Spleen (tissue), 11 donors: ENCODE results near the gene ZMYND8. TPM values are rescaled to one million over a fixed set of nuclear protein-coding genes. Genes with fewer than 3 reads are reported as not detected.
A peak's percentile ranks its signal among the peaks of the same experiment; 100 is the strongest.
"Not testable (repeated sequence)": the region's sequence is repeated elsewhere in the genome, so short reads cannot be mapped to it uniquely, and the experiment has no call there.

Experiments used
- DNase-seq: peaks from one replicate; pipeline ENCODE4 v3.0.0-alpha.2; 2020
- H3K27ac ChIP-seq, 8 donors: fragments of 200-600 bp; sonication (generic) in 7 of 8; 1 replicate in 4 of 8; 2 replicates in 4 of 8; pipeline versions ENCODE4 v1.5.0 to v1.8.0; 2016 to 2021; ENCODE audit warnings: inconsistent platforms in 4 of 8, mild to moderate bottlenecking in 4 of 8, moderate library complexity in 1 of 8
- H3K27me3 ChIP-seq, 7 donors: fragments of 200-600 bp; sonication (generic) in 6 of 7; replicated peaks in 1 of 7; 1 replicate in 4 of 7; 2 replicates in 3 of 7; pipeline versions ENCODE4 v1.5.0 to v1.8.0; 2016 to 2021; ENCODE audit warnings: inconsistent platforms in 3 of 7, mild to moderate bottlenecking in 1 of 7
- H3K36me3 ChIP-seq, 6 donors: fragments of 200-600 bp; sonication (generic) in 5 of 6; 1 replicate in 4 of 6; 2 replicates in 2 of 6; pipeline versions ENCODE4 v1.5.0 to v1.8.0; 2016 to 2021; ENCODE audit warnings: inconsistent platforms in 2 of 6
- H3K4me1 ChIP-seq, 6 donors: fragments of 200-600 bp; sonication (generic) in 5 of 6; 1 replicate in 3 of 6; 2 replicates in 3 of 6; pipeline versions ENCODE4 v1.5.0 to v1.8.0; 2016 to 2021; ENCODE audit warnings: inconsistent platforms in 3 of 6
- H3K4me3 ChIP-seq, 8 donors: fragments of 200-600 bp; sonication (generic) in 7 of 8; 1 replicate in 4 of 8; 2 replicates in 4 of 8; pipeline versions ENCODE4 v1.5.0 to v1.8.0; 2016 to 2021; ENCODE audit warnings: inconsistent platforms in 4 of 8, mild to moderate bottlenecking in 4 of 8, moderate library complexity in 2 of 8
- H3K9me3 ChIP-seq, 8 donors: fragments of 200-600 bp; sonication (generic) in 7 of 8; 1 replicate in 4 of 8; 2 replicates in 4 of 8; pipeline versions ENCODE4 v1.5.0 to v1.8.0; 2016 to 2021; ENCODE audit warnings: inconsistent platforms in 4 of 8
- POLR2A ChIP-seq, 3 donors: fragments of 450-650 bp; IDR thresholded peaks; one replicate each; pipeline ENCODE4 v1.5.1; 2017; ENCODE audit warnings: antibody characterized with exemption in 3 of 3, mild to moderate bottlenecking in 1 of 3
- POLR2AphosphoS5 ChIP-seq, 3 donors: sonication (generic); formaldehyde crosslinking; IDR thresholded peaks; one replicate each; pipeline ENCODE4 v1.5.1; 2017; ENCODE audit warnings: antibody characterized with exemption in 3 of 3
- WGBS, 5 donors: extraction: QIAGEN DNeasy Blood & Tissue Kit in 3 of 5; methylation state at CpG; one replicate each; pipeline versions ENCODE4 v1.1.5 to v1.1.7; 2013 to 2018; 5-methylcytosine and 5-hydroxymethylcytosine counted together
- intact Hi-C: fragments of 100-400 bp; cut with DNase I; formaldehyde crosslinking; loops from one replicate; pipeline ENCODE4 v1.15.0; 2023; ENCODE audit warnings: low total_unique reads
- polyA plus RNA-seq, 3 donors: library from polyadenylated mRNA; stranded (reverse); fragments of 200-250 nt; gene quantifications; one replicate each; pipeline ENCODE4 v1.2.1, GENCODE V29; 2013
- total RNA-seq, 7 donors: library from RNA; depleted of rRNA in 3 of 7; stranded (reverse); fragments of >200 nt in 3 of 7; fragmentation: NEBNext Ultra II Directional in 4 of 7; extraction: Animal tissue kit (Norgen Biotek cat#: 25700) in 4 of 7; gene quantifications; one replicate each; pipeline versions ENCODE4 v1.1.0 to v1.2.1, GENCODE V29; 2016 to 2021
- TF ChIP-seq, protein P1 (sequence below), 11 experiments: fragments of 200-600 bp in 7 of 11; fragments of 450-650 bp in 4 of 11; sonication (generic) in 4 of 11; IDR thresholded peaks in 8 of 11; conservative IDR thresholded peaks in 3 of 11; 1 replicate in 7 of 11; 2 replicates in 4 of 11; pipeline versions ENCODE4 v1.4.0 to v1.8.0; 2016 to 2021; ENCODE audit warnings: antibody characterized with exemption in 11 of 11, inconsistent platforms in 4 of 11, mild to moderate bottlenecking in 1 of 11
- donor health status: healthy with polysubstance abuse.
- donor health status: DM: no; HTN: no; CAD: no; lungs with moderate emphysema.
- donor health status: DM: no; HTN: no; CAD: no.
- donor health status: Bipolar disorder and iron deficiency.
- donor health status: healthy.
- donor health status: DM: no; HTN: no; CAD: no.
- donor health status: DM: yes; HTN: yes; CAD: no.

Gene ZMYND8
- total and polyA plus RNA-seq, 10 donors = 12.5 to 64.0 (median 46.8) TPM

- DNase-seq = peak; percentile 33
- intact Hi-C loops = no loop called here
- Histone ChIP-seq H3K4me3 (no peak overlapping the region), H3K36me3 (peaks cover 0 to 79% (median 70%) of the 10 kb centered on the region in 6 donors), H3K9me3 (no peaks in the 10 kb centered on the region), H3K27me3 (no peaks in the 10 kb centered on the region), H3K4me1 (peaks cover 0 to 23% (median 4%) of the 10 kb centered on the region in 6 donors), H3K27ac (no peak overlapping the region)
- TF ChIP-seq, protein P1, sequence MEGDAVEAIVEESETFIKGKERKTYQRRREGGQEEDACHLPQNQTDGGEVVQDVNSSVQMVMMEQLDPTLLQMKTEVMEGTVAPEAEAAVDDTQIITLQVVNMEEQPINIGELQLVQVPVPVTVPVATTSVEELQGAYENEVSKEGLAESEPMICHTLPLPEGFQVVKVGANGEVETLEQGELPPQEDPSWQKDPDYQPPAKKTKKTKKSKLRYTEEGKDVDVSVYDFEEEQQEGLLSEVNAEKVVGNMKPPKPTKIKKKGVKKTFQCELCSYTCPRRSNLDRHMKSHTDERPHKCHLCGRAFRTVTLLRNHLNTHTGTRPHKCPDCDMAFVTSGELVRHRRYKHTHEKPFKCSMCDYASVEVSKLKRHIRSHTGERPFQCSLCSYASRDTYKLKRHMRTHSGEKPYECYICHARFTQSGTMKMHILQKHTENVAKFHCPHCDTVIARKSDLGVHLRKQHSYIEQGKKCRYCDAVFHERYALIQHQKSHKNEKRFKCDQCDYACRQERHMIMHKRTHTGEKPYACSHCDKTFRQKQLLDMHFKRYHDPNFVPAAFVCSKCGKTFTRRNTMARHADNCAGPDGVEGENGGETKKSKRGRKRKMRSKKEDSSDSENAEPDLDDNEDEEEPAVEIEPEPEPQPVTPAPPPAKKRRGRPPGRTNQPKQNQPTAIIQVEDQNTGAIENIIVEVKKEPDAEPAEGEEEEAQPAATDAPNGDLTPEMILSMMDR (IDR thresholded peaks at IDR 0.05 in 8 of 11, conservative IDR thresholded peaks at IDR 0.05 in 3 of 11) = no peak
- TF ChIP-seq POLR2A (IDR thresholded peaks at IDR 0.05) (no peak), POLR2AphosphoS5 (IDR thresholded peaks at IDR 0.05) (no peak)
- WGBS, 5 donors = 95 to 97% (median 95%) methylated on average over 17 of the region's 17 CpGs
Measured at GRCh38 chr20:47209982-47210381, 146.5 kb downstream of the ZMYND8 start.

DNA sequence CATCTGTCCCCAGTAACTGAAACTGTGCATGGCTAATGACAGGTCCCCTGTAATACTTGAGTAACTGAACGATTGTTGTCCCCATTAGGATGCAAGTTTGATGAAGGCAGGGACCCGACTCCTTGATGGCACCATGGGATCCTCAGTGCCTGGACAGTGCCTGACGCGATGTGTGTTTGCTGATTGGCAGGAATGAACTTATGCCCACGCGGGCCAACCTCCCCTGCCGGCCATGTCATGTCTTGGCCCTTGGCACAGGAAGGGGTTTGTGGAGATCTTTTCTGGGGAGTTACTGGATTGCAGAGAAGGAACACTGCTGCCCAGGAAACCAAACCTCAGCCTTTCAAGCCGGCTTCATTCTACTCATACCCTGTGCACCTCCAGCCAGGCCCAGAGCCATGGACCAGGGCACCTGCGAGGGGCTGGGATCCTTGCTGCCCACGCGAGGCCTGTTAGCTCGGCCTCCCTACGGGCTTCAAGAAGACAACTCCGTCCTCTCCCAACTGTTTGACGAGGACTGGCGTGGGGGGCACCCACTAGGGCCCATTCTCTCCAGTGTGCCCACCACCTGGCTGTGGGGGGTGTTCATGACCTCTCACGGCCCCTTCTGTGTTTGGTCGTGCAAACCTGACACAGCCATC, 147.8 kb downstream of the ZMYND8 start:
- Histone ChIP-seq H3K36me3 (peaks cover 0 to 66% (median 56%) of the 10 kb centered on the region in 6 donors), H3K27me3 (no peaks in the 10 kb centered on the region), H3K27ac (no peak overlapping the region), H3K4me1 (peaks cover 0 to 23% (median 4%) of the 10 kb centered on the region in 6 donors), H3K9me3 (no peaks in the 10 kb centered on the region), H3K4me3 (no peak overlapping the region)
- intact Hi-C loops = no loop called here
- peak; percentile 47 for DNase-seq
- TF ChIP-seq, protein P1 (IDR thresholded peaks at IDR 0.05 in 8 of 11, conservative IDR thresholded peaks at IDR 0.05 in 3 of 11) = no peak
- TF ChIP-seq POLR2A (IDR thresholded peaks at IDR 0.05) = no peak
- TF ChIP-seq POLR2AphosphoS5 (IDR thresholded peaks at IDR 0.05) = peak in 2 of 3 donors; percentile 22 to 56
- 93 to 94% (median 94%) methylated on average over 17 to 18 of the region's 18 CpGs for WGBS, 5 donors

- no peak overlapping the region for H3K4me3 ChIP-seq
- intact Hi-C loops = no loop called here
- 74 to 87% (median 81%) methylated on average over 6 to 9 of the region's 9 CpGs for WGBS, 5 donors
- H3K4me1 ChIP-seq = peaks cover 0 to 23% (median 4%) of the 10 kb centered on the region in 6 donors
- peaks cover 0 to 50% (median 42%) of the 10 kb centered on the region in 6 donors for H3K36me3 ChIP-seq
- TF ChIP-seq, protein P1 (IDR thresholded peaks at IDR 0.05 in 8 of 11, conservative IDR thresholded peaks at IDR 0.05 in 3 of 11) = no peak
- TF ChIP-seq POLR2A (IDR thresholded peaks at IDR 0.05) (no peak), POLR2AphosphoS5 (IDR thresholded peaks at IDR 0.05) (no peak)
- DNase-seq = peak; percentile 43
- peak overlapping the region in 1 of 8 donors; percentile 14 for H3K27ac ChIP-seq
- H3K27me3 ChIP-seq = no peaks in the 10 kb centered on the region
- H3K9me3 ChIP-seq = no peaks in the 10 kb centered on the region
Measured at GRCh38 chr20:47206962-47207641, 149.4 kb downstream of the ZMYND8 start.

DNA sequence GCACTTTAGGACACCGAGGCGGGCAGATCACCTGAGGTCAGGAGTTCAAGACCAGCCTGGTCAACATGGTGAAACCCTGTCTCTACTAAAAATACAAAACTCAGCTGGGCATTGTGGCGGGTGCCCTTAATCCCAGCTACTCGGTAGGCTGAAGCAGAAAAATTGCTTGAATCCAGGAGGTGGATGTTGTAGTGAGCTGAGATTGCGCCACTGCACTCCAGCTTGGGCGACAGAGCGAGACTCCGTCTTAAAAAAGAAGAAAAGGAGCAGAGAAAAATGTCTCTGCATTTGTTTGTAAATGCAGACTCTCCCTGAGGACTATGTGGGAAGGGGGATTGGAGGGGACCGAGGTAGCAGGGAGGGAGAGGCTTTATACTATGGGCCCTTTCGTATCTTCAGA, 149.9 kb downstream of the ZMYND8 start:
- 84 to 93% (median 88%) methylated on average over 10 of the region's 10 CpGs for WGBS, 5 donors

More for the DNA sequence above, 149.9 kb downstream of the ZMYND8 start:
- H3K4me3 ChIP-seq, H3K9me3 ChIP-seq, H3K27me3 ChIP-seq, H3K27ac ChIP-seq, intact Hi-C loops: not testable (repeated sequence)
- peaks cover 0 to 45% (median 36%) of the 10 kb centered on the region in 6 donors for H3K36me3 ChIP-seq
- peak; percentile 19 for DNase-seq
- H3K4me1 ChIP-seq = peaks cover 0 to 23% (median 4%) of the 10 kb centered on the region in 6 donors
